HepG2 (cell line): ENCODE measurements around the gene CPT1C. TPM values are rescaled to one million over a fixed set of nuclear protein-coding genes. Genes with fewer than 3 reads are reported as not detected.

Experiments used
- ARNT ChIP-seq: fragments of 450-650 bp; IDR thresholded peaks from 2 replicates; pipeline ENCODE4 v1.6.1; 2017
- BCL3 ChIP-seq: sonication (generic); formaldehyde crosslinking; IDR thresholded peaks from 2 replicates; pipeline ENCODE4 v1.5.1; 2020; ENCODE audit warnings: mild to moderate bottlenecking, missing genetic modification reagents, moderate library complexity
- CAMTA2 ChIP-seq: sonication (generic); formaldehyde crosslinking; IDR thresholded peaks from 2 replicates; pipeline ENCODE4 v1.4.0; 2020; ENCODE audit warnings: mild to moderate bottlenecking, missing genetic modification reagents, borderline replicate concordance
- FOXP4 ChIP-seq: sonication (generic); formaldehyde crosslinking; IDR thresholded peaks from 2 replicates; pipeline ENCODE4 v1.4.0; 2020; ENCODE audit warnings: missing genetic modification reagents
- HNRNPK ChIP-seq: fragments of 200-400 bp; formaldehyde crosslinking; IDR thresholded peaks from 2 replicates; pipeline ENCODE4 v1.6.1; 2018; ENCODE audit warnings: low read length, low read depth, moderate library complexity, mild to moderate bottlenecking; ENCODE audit not compliant: poor library complexity, severe bottlenecking
- JUND ChIP-seq: sonication (generic); formaldehyde crosslinking; IDR thresholded peaks from 2 replicates; pipeline ENCODE4 v1.8.0; 2022; ENCODE audit warnings: mild to moderate bottlenecking, missing genetic modification reagents
- MAF1 ChIP-seq: sonication (generic); formaldehyde crosslinking; IDR thresholded peaks from 2 replicates; pipeline ENCODE4 v1.5.0; 2020; ENCODE audit warnings: missing genetic modification reagents, borderline replicate concordance
- MATR3 ChIP-seq: sonication (generic); formaldehyde crosslinking; IDR thresholded peaks from 2 replicates; pipeline ENCODE4 v1.4.0; 2020; ENCODE audit warnings: missing genetic modification reagents
- MTA3 ChIP-seq: sonication (generic); formaldehyde crosslinking; IDR thresholded peaks from 2 replicates; pipeline ENCODE4 v1.4.0; 2020; ENCODE audit warnings: missing genetic modification reagents
- NRL ChIP-seq: sonication (generic); formaldehyde crosslinking; IDR thresholded peaks from 2 replicates; pipeline ENCODE4 v1.5.0; 2020; ENCODE audit warnings: missing genetic modification reagents, mild to moderate bottlenecking, moderate library complexity, borderline replicate concordance
- PRPF4 ChIP-seq: fragments of 200-400 bp; formaldehyde crosslinking; IDR thresholded peaks from 2 replicates; pipeline ENCODE4 v1.6.1; 2016; ENCODE audit warnings: low read length, low read depth; ENCODE audit not compliant: poor library complexity, severe bottlenecking
- RFX3 ChIP-seq: IDR thresholded peaks from 2 replicates; pipeline ENCODE4 v1.6.1; 2016; ENCODE audit warnings: missing biosample characterization, missing genetic modification reagents
- RFXAP ChIP-seq: sonication (generic); formaldehyde crosslinking; IDR thresholded peaks from 2 replicates; pipeline ENCODE4 v1.4.0; 2020; ENCODE audit warnings: missing genetic modification reagents, borderline replicate concordance
- SETDB1 ChIP-seq: sonication (generic); formaldehyde crosslinking; IDR thresholded peaks from 2 replicates; pipeline ENCODE4 v1.5.1; 2020; ENCODE audit warnings: missing genetic modification reagents, mild to moderate bottlenecking, borderline replicate concordance
- THYN1 ChIP-seq: sonication (generic); formaldehyde crosslinking; IDR thresholded peaks from 2 replicates; pipeline ENCODE4 v1.8.1; 2023; ENCODE audit warnings: low read depth, mild to moderate bottlenecking, moderate library complexity, missing genetic modification reagents, borderline replicate concordance
- TSC22D2 ChIP-seq: sonication (generic); formaldehyde crosslinking; IDR thresholded peaks from 2 replicates; pipeline ENCODE4 v1.5.1; 2020; ENCODE audit warnings: missing genetic modification reagents, mild to moderate bottlenecking, borderline replicate concordance
- XRCC5 ChIP-seq: fragments of 200-400 bp; formaldehyde crosslinking; optimal IDR thresholded peaks from 2 replicates; pipeline ENCODE3; 2017; ENCODE audit warnings: mild to moderate bottlenecking, low read length
- ZBTB20 ChIP-seq: sonication (generic); formaldehyde crosslinking; IDR thresholded peaks from 2 replicates; pipeline ENCODE4 v1.8.1; 2023; ENCODE audit warnings: missing genetic modification reagents, low read depth, mild to moderate bottlenecking, borderline replicate concordance
- ZFP36L1 ChIP-seq: sonication (generic); formaldehyde crosslinking; IDR thresholded peaks from 2 replicates; pipeline ENCODE4 v1.8.0; 2022; ENCODE audit warnings: mild to moderate bottlenecking, missing genetic modification reagents, moderate library complexity
- ZFP82 ChIP-seq: sonication (generic); formaldehyde crosslinking; IDR thresholded peaks from 2 replicates; pipeline ENCODE4 v1.5.1; 2020; ENCODE audit warnings: mild to moderate bottlenecking, missing genetic modification reagents, borderline replicate concordance
- ZNF225 ChIP-seq: sonication (generic); formaldehyde crosslinking; IDR thresholded peaks from 2 replicates; pipeline ENCODE4 v1.4.0; 2020; ENCODE audit warnings: mild to moderate bottlenecking, missing genetic modification reagents
- ZNF24 ChIP-seq: fragments of 450-650 bp; IDR thresholded peaks from 2 replicates; pipeline ENCODE4 v1.6.1; 2017; ENCODE audit warnings: antibody characterized with exemption, mild to moderate bottlenecking
- ZNF432 ChIP-seq: sonication (generic); formaldehyde crosslinking; IDR thresholded peaks from 2 replicates; pipeline ENCODE4 v1.5.0; 2020; ENCODE audit warnings: missing genetic modification reagents, mild to moderate bottlenecking, borderline replicate concordance
- ZNF672 ChIP-seq: sonication (generic); formaldehyde crosslinking; IDR thresholded peaks from 2 replicates; pipeline ENCODE4 v1.8.1; 2022; ENCODE audit warnings: missing genetic modification reagents
- ZNF703 ChIP-seq: sonication (generic); formaldehyde crosslinking; IDR thresholded peaks from 2 replicates; pipeline ENCODE4 v1.5.1; 2020; ENCODE audit warnings: missing genetic modification reagents, mild to moderate bottlenecking, moderate library complexity, borderline replicate concordance
- ZNF891 ChIP-seq: sonication (generic); formaldehyde crosslinking; IDR thresholded peaks from 2 replicates; pipeline ENCODE4 v1.5.0; 2020; ENCODE audit warnings: mild to moderate bottlenecking, missing genetic modification reagents
- polyA plus RNA-seq, 8 experiments: library from polyadenylated mRNA; depleted of rRNA in 3 of 8; stranded (reverse) in 7 of 8; unstranded in 1 of 8; fragments of >200 nt; fragmentation: Illumina TruSeq in 4 of 8; extraction: Trizol in 4 of 8; gene quantifications; 2 replicates each; pipeline versions ENCODE4 v1.2.1 to v1.2.3, GENCODE V29; 2011 to 2016; ENCODE audit warnings: low read depth in 4 of 8, missing spikeins in 1 of 8, mixed read lengths in 1 of 8; ENCODE audit not compliant: insufficient read depth in 1 of 8
- total RNA-seq, 5 experiments: library from RNA; depleted of rRNA; stranded (reverse); fragments of >200 nt; fragmentation: Illumina TruSeq; extraction: Trizol; gene quantifications; 2 replicates each; pipeline ENCODE4 v1.2.3, GENCODE V29; 2016; ENCODE audit warnings: low read depth in 1 of 5
- TF ChIP-seq, protein P1 (sequence below): sonication (generic); formaldehyde crosslinking; IDR thresholded peaks from 2 replicates; pipeline ENCODE4 v1.4.0; 2020; ENCODE audit warnings: low read depth, mild to moderate bottlenecking, missing genetic modification reagents

Gene CPT1C
- total and polyA plus RNA-seq, 2 of the 13 experiments (the other 11 are each of a cell fraction or from before 2014, with no cell fraction given) = 0.18 TPM; not detected in 1

- TF ChIP-seq RFXAP (CRISPR knock-in tag) = no peak
- peak; percentile 59; the same call in 1 of the 2 replicates for TF ChIP-seq TSC22D2 (CRISPR knock-in tag)
- no peak for TF ChIP-seq ZFP36L1 (CRISPR knock-in tag)
- no peak for TF ChIP-seq ZNF432 (CRISPR knock-in tag)
- no peak for TF ChIP-seq NRL (CRISPR knock-in tag)
- no peak for TF ChIP-seq ZNF225 (CRISPR knock-in tag)
- peak; percentile 63; the same call in 1 of the 2 replicates for TF ChIP-seq BCL3
- TF ChIP-seq, protein P1, sequence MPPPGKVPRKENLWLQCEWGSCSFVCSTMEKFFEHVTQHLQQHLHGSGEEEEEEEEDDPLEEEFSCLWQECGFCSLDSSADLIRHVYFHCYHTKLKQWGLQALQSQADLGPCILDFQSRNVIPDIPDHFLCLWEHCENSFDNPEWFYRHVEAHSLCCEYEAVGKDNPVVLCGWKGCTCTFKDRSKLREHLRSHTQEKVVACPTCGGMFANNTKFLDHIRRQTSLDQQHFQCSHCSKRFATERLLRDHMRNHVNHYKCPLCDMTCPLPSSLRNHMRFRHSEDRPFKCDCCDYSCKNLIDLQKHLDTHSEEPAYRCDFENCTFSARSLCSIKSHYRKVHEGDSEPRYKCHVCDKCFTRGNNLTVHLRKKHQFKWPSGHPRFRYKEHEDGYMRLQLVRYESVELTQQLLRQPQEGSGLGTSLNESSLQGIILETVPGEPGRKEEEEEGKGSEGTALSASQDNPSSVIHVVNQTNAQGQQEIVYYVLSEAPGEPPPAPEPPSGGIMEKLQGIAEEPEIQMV (CRISPR knock-in tag) = 0 out of 2 replicates have a peak, but pooled peaks have one; percentile 70
- TF ChIP-seq ARNT = no peak
- no peak for TF ChIP-seq ZNF703 (CRISPR knock-in tag)
- no peak for TF ChIP-seq PRPF4
- no peak for TF ChIP-seq MAF1 (CRISPR knock-in tag)
- TF ChIP-seq ZFP82 (CRISPR knock-in tag) = no peak
- TF ChIP-seq THYN1 = no peak
- TF ChIP-seq ZBTB20 (CRISPR knock-in tag) = no peak
- TF ChIP-seq CAMTA2 = no peak
- no peak for TF ChIP-seq RFX3
- no peak for TF ChIP-seq ZNF891
- TF ChIP-seq MATR3 (CRISPR knock-in tag) = no peak
- no peak for TF ChIP-seq SETDB1 (CRISPR knock-in tag)
- TF ChIP-seq FOXP4 (CRISPR knock-in tag) = peak; percentile 65
- TF ChIP-seq ZNF672 = 0 out of 2 replicates have a peak, but pooled peaks have one; percentile 80
- TF ChIP-seq MTA3 (CRISPR knock-in tag) = no peak
- no peak for TF ChIP-seq JUND (CRISPR knock-in tag)
- no peak for TF ChIP-seq ZNF24
- TF ChIP-seq HNRNPK = no peak
- peak; percentile 92 for TF ChIP-seq XRCC5
These were observed 18.6 kb upstream of the CPT1C start (continued) for GRCh38 chr19:49672131-49672919.
